ENCODE results near the gene ZFHX3. TPM values are rescaled to one million over a fixed set of nuclear protein-coding genes. Genes with fewer than 3 reads are reported as not detected.
A peak's percentile ranks its signal among the peaks of the same experiment; 100 is the strongest.

ZFHX3 gene
- total RNA-seq, 2 donors from 2014 or later, result 9.2 to 18.9 TPM

GRCh38 chr16:73093146-73094144 is 45.5 kb upstream of the ZFHX3 start:
- no peak overlapping the region for H3K4me3 ChIP-seq
- H3K27ac ChIP-seq, result peak overlapping the region in 1 of 2 donors; percentile 12
- no peaks in the 10 kb centered on the region for H3K4me1 ChIP-seq
- no peaks in the 10 kb centered on the region for H3K27me3 ChIP-seq
- no peaks in the 10 kb centered on the region for H3K36me3 ChIP-seq
- no peak for DNase-seq (ENCODE audit: low spot score)
- H3K9me3 ChIP-seq, result no peaks in the 10 kb centered on the region
- TF ChIP-seq CTCF (IDR thresholded peaks at IDR 0.05), result no peak

- DNase-seq (ENCODE audit: low spot score), result no peak
- H3K36me3 ChIP-seq, result no peaks in the 10 kb centered on the region
- H3K4me1 ChIP-seq, result no peaks in the 10 kb centered on the region
- no peak overlapping the region for H3K4me3 ChIP-seq
- H3K27ac ChIP-seq, result no peak overlapping the region
- no peaks in the 10 kb centered on the region for H3K9me3 ChIP-seq
- TF ChIP-seq CTCF (IDR thresholded peaks at IDR 0.05), result no peak
- H3K27me3 ChIP-seq, result no peaks in the 10 kb centered on the region
Measured at GRCh38 chr16:73092236-73092781, 44.4 kb upstream of the ZFHX3 start.

GRCh38 chr16:73091174-73091573 is 43.2 kb upstream of the ZFHX3 start:
- Histone ChIP-seq H3K9me3 (no peaks in the 10 kb centered on the region), H3K27me3 (no peaks in the 10 kb centered on the region), H3K27ac (no peak overlapping the region), H3K36me3 (no peaks in the 10 kb centered on the region), H3K4me1 (no peaks in the 10 kb centered on the region), H3K4me3 (no peak overlapping the region)
- TF ChIP-seq CTCF (IDR thresholded peaks at IDR 0.05), result no peak
- DNase-seq (ENCODE audit: low spot score), result no peak

GRCh38 chr16:73089420-73089819 is 41.5 kb upstream of the ZFHX3 start:
- Histone ChIP-seq H3K4me1 (no peaks in the 10 kb centered on the region), H3K9me3 (peaks cover 0 to 6% of the 10 kb centered on the region in 2 donors), H3K27me3 (no peaks in the 10 kb centered on the region), H3K36me3 (no peaks in the 10 kb centered on the region), H3K4me3 (no peak overlapping the region), H3K27ac (no peak overlapping the region)
- no peak for TF ChIP-seq CTCF (IDR thresholded peaks at IDR 0.05)
- DNase-seq (ENCODE audit: low spot score), result no peak

- TF ChIP-seq CTCF (IDR thresholded peaks at IDR 0.05), result no peak
- peaks cover 0 to 6% of the 10 kb centered on the region in 2 donors for H3K9me3 ChIP-seq
- DNase-seq (ENCODE audit: low spot score), result no peak
- H3K27ac ChIP-seq, result no peak overlapping the region
- H3K4me3 ChIP-seq, result no peak overlapping the region
- no peaks in the 10 kb centered on the region for H3K4me1 ChIP-seq
- H3K27me3 ChIP-seq, result no peaks in the 10 kb centered on the region
- H3K36me3 ChIP-seq, result no peaks in the 10 kb centered on the region
Measured at GRCh38 chr16:73086108-73086507, 38.2 kb upstream of the ZFHX3 start.

Measured in right atrium auricular region (tissue), 2 donors.